Measurements from ENCODE around the gene NPAS3. TPM values are rescaled to one million over a fixed set of nuclear protein-coding genes. Genes with fewer than 3 reads are reported as not detected.

NPAS3 gene
- total and polyA plus RNA-seq, 2 of the 13 experiments (the other 11 are each of a cell fraction or from before 2014, with no cell fraction given) = not detected

GRCh38 chr14:32905013-32905412 is 33.7 kb upstream of the NPAS3 start:
- DNase-seq (ENCODE audit: low spot score) = no peak
- Histone ChIP-seq H3K36me3 (replicated peaks in 1 of 2; ENCODE audit: control insufficient read depth in 1 of 2, insufficient read depth in 2 of 2, low read length in 2 of 2) (no peaks in the 10 kb centered on the region), H4K20me1 (ENCODE audit: insufficient read depth, low read length) (no peaks in the 10 kb centered on the region), H3K27me3 (ENCODE audit: control insufficient read depth in 1 of 2, insufficient read depth in 2 of 2, low read length in 2 of 2) (no peaks in the 10 kb centered on the region; a peak in 1 of 5 replicates), H3K4me1 (ENCODE audit: insufficient read depth, low read length) (no peaks in the 10 kb centered on the region), H2AFZ (ENCODE audit: low read length) (no peak overlapping the region), H3K9me3 (ENCODE audit: low read length) (no peaks in the 10 kb centered on the region), H3K4me2 (ENCODE audit: low read depth, low read length) (no peak overlapping the region), H3K79me2 (ENCODE audit: insufficient read depth, low read length) (no peaks in the 10 kb centered on the region), H3K9ac (ENCODE audit: insufficient read depth, low read depth, low read length) (no peak overlapping the region), H3K27ac (ENCODE audit: extremely low read length, insufficient read depth, low read length) (no peak overlapping the region), H3K4me3 (replicated peaks in 1 of 3; ENCODE audit: insufficient read depth in 1 of 3, low read depth in 2 of 3, low read length in 3 of 3) (no peak overlapping the region)
- POLR2A ChIA-PET = no interaction called here
- no peak for ATAC-seq
- intact Hi-C loops (cut with micrococcal nuclease; ENCODE audit: unreplicated experiment) (no loop called here), in situ Hi-C loops (cut with HindIII; ENCODE audit: extremely low pct_ligation_motif_present, low pct_unique_long_range_greater_than_20kb) (no loop called here)
- no TSS peak for BruUV-seq (replicated peaks)
- CTCF ChIA-PET (ENCODE audit: low intra/inter-chr PET ratio, low total read pairs) = no interaction called here
- FAIRE-seq = no peak
- TF ChIP-seq USF2 (IDR thresholded peaks at IDR 0.05; ENCODE audit: low read depth, low read length) (no peak), USF2 (CRISPR knock-in tag; IDR thresholded peaks at IDR 0.05; ENCODE audit: borderline replicate concordance) (no peak), ZNF407 (CRISPR knock-in tag; IDR thresholded peaks at IDR 0.05; ENCODE audit: not compliant biosample characterization) (no peak), MAFK (conservative IDR thresholded peaks at IDR 0.05 in 1 of 2, IDR thresholded peaks at IDR 0.05 in 1 of 2; ENCODE audit: low read length in 2 of 2) (peak in 1 of 2 experiments; percentile 23; a peak in 1 of 4 replicates), HIVEP1 (CRISPR knock-in tag; IDR thresholded peaks at IDR 0.05) (no peak), NCOR1 (IDR thresholded peaks at IDR 0.05; ENCODE audit: borderline replicate concordance, low read length) (no peak), MTF2 (CRISPR knock-in tag; IDR thresholded peaks at IDR 0.05; ENCODE audit: borderline replicate concordance) (no peak), EP300 (IDR thresholded peaks at IDR 0.05; ENCODE audit: low read depth in 2 of 2, low read length in 2 of 2) (no peak), EP300 (CRISPR knock-in tag; IDR thresholded peaks at IDR 0.05; ENCODE audit: borderline replicate concordance) (no peak), ZNF644 (CRISPR knock-in tag; IDR thresholded peaks at IDR 0.05; ENCODE audit: low read depth) (no peak), ZFY (CRISPR knock-in tag; IDR thresholded peaks at IDR 0.05) (no peak), HNF1B (CRISPR knock-in tag; IDR thresholded peaks at IDR 0.05) (no peak), ZFAT (CRISPR knock-in tag; conservative IDR thresholded peaks at IDR 0.05) (no peak), NFE2L2 (IDR thresholded peaks at IDR 0.05; ENCODE audit: low read length) (peak; percentile 78)
- WGBS (ENCODE audit: low lambda C conversion rate) = 5% methylated on average over 2 of the region's 2 CpGs

Data from HepG2 (cell line).